Raji (cell line): Measurements from ENCODE around the gene MSGN1.

Experiments used
- POLR2A ChIP-seq: IDR thresholded peaks from 2 replicates; pipeline ENCODE4 v1.6.1; 2011; ENCODE audit warnings: low read depth, low read length, control low read depth; ENCODE audit not compliant: insufficient read depth

MSGN1 gene

GRCh38 chr2:17822445-17823117 lies 6.3 kb downstream of the MSGN1 start:
- TF ChIP-seq POLR2A, result no peak

DNA sequence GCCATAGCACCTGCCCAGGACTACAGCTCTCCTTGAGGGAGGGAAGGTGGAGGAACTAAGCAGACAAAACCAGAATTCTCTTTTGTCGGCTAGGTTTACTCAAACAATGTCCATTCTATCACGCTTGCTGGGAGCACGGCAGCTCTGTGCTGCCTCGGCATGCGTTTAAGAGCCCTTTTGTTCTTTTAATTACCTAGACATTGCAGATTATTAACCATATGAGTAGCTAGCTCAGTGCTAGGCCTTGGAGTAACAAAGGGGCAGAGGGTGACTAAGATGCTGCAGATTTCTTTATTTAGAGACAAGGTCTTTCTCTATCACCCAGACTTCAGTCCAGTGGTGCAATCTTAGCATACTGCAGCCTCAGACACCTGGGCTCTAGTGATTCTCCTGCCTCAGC lies 11.1 kb downstream of the MSGN1 start:
- no peak for TF ChIP-seq POLR2A

- no peak for TF ChIP-seq POLR2A
These were observed 11.5 kb downstream of the MSGN1 start for GRCh38 chr2:17827785-17828184.

DNA sequence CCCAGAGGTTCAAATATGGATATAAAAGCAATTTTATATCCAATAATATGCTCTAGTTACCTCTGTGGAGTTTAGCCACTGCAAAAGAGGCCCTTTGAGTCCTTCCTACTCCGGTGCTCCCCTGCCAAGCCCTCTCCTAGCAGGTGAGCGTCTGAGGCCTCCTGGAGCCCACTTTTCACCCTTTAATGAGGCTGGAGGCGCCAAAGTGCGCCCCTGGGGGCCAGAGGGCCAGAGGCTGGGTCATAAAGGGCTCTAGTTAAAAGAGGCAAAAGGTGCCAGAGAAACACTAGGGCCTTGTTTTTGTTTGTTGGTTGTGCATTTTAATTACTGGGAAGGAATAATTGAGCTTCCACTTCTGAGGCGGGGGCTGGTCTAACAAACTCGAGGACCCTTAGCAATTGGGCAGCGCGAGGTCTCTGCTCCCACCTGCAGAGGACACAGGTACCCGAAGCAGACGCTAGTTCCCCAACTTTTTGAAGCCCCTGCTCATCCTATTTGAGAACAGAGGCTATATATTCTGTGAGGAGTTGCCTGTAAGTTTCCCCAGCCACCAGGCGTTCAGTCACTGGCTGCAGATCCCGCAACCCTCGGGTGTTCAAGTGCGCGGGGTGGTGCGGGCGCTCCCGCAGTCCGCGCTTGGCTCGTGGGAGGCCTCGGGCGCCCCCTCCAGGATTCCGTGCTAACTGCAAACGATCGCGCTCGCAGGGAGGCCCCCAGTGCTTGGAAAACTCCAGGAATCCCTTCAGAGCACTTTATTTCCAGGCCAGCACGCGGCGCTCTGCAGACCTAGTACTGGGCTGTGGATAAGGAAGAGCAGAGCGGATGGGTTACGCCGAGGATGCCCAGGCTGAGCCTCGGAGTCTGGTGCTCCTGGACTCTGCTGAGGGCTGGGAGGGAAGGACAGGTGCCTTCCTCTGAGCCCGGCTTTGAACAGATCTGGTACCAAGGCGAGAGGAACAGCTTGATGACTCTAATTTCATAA lies 14.1 kb downstream of the MSGN1 start:
- no peak for TF ChIP-seq POLR2A

DNA sequence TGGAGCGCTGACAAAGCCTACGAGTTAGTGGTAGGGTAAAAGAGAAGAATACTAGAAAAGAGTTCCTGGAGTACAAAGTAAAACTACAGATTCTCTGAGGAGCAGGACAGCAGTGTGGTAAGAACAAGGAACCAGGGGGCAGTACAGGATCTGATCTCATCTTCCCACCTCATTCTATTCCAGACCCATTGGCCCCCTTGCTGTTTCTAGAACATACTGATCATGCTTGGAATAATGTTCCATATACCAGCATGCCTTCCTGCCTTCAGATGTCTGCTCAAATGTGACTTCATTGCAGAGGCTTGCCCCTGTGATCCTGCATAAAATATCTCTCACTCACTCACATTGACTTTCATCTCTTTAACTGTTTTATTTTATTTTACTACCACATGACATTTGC lies 19.3 kb downstream of the MSGN1 start:
- no peak for TF ChIP-seq POLR2A

GRCh38 chr2:17839959-17840358 lies 23.7 kb downstream of the MSGN1 start:
- no peak for TF ChIP-seq POLR2A

DNA sequence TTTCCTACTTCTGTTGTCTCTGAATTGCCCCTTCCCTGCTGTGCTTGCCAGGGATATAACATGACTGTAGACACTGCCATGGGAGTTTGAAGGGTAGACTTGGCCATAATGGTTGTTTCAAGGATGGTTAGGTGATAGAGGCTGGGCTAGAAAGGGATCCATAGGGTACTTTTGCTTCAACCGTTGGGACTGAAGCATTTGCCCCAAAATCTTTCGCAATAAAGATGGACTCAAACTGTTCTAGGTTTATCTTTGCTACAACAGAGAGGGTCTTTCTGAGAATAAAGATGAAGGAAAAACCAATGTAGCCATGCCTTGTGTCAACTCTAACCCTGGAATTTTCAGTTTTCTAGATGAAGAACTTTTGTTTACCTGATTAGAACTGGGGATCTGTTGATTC lies 27.2 kb downstream of the MSGN1 start:
- no peak for TF ChIP-seq POLR2A

DNA sequence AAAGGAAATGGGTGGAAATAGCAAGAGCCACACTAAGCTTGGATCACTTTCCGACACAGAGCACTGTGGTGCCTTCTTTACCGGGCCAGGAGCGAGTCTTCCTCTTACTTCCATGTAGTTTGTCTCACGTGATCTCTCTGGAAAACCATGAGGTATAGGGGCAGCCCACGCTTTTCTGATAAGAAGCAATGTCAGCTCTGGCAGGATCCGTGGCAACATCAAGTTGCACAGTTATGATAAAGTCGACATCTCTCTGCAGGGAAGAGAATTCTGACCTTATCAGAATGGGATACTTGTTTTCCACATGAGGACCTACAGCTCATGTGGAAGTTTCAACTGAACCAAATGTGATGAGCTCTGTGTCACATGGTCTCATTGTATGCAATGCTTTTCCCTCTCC lies 29.5 kb downstream of the MSGN1 start:
- no peak for TF ChIP-seq POLR2A

DNA sequence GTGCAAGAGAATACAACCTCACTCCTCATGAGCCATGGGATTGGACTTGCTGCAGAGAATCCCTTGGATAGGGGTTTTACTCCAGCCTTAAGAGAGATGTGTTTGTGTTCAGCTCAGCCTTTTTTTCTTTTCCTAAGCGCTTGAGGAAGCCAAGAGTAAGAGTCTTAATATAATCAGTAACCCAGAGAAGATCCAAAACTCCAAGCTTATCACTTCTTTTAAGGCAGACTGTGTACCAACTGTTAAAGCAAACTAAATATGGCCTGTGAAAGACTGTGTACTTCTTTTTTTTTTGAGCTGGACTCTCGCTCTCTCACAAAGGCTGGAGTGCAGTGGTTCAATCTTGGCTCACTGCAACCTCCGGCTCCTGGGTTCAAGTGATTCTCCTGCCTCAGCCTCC lies 30.4 kb downstream of the MSGN1 start:
- no peak for TF ChIP-seq POLR2A

DNA sequence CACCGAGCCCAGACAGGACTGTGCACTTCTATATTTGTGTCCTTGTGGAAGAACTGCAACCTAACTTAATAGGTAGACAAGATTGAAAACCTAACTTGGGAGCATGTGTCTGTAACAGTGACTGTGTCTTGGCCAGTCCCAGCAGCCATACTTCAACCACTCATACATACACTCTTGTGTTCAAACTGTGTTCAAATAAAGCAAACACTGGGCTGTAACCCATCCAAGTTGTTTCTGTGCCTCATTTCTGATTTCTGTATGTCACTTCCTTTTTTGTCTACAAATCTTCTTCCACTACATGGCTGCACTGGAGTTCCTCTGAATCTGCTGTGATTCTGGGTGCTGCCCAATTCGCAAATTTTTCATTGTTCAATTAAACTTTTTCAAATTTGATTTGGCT lies 31.0 kb downstream of the MSGN1 start:
- no peak for TF ChIP-seq POLR2A

GRCh38 chr2:17849275-17849674 lies 33.0 kb downstream of the MSGN1 start:
- no peak for TF ChIP-seq POLR2A

- TF ChIP-seq POLR2A, result no peak
These were observed 33.9 kb downstream of the MSGN1 start for GRCh38 chr2:17850151-17850550.

GRCh38 chr2:17851731-17852585 lies 35.7 kb downstream of the MSGN1 start:
- TF ChIP-seq POLR2A, result no peak

- no peak for TF ChIP-seq POLR2A
These were observed 37.5 kb downstream of the MSGN1 start for GRCh38 chr2:17853799-17854198.

DNA sequence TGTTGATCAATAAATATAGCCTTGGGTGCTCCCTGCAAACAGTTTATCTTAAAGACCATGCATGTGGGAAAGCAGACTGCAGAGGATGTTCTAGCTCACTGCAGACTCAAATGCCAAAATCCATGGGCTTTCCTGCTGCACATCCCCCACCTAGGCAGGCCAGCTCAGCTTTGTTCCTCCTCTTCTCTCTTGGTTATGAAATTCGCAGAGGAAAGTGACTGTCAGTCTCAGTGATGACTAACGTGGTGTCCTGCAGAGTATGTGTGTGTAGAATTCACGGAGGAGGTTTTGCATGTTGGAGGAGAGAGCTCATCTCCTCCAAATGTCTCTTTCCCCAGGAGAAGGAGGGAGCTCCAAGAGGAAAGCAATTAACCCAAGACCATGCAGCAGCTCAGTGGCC lies 40.8 kb downstream of the MSGN1 start:
- TF ChIP-seq POLR2A, result no peak
